ENCODE measurements around the gene AGTRAP.

The AGTRAP gene

DNA sequence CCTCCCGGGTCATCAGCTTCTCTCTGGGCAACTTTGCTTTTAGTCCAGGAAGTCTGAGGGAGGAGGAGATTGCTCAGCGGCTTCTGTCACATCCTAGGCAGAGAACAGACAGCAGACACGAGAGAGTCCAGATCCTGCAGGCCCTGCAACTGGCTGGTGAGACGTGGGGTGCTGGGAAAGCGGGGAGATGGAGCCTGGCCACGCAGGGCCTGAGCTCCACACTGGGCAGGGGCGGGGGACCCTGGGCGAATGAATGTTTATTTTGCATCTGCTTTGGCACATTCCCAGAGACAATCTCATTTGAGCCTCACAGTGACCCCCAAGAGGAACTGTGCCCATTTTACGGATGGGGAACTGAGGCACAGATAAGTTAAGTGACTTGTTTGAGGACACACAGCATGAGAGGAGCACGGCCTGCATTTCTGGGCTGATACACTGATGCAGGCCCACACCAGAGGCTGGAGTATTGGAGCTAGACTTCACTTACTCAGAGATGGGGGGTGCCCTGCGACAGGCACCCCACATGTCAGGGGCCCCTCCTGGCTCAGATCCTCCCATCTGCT, 35.6 kb downstream of the AGTRAP start:
- DNase-seq (ENCODE audit: low read depth, low spot score) = no peak
- TF ChIP-seq, protein P1, sequence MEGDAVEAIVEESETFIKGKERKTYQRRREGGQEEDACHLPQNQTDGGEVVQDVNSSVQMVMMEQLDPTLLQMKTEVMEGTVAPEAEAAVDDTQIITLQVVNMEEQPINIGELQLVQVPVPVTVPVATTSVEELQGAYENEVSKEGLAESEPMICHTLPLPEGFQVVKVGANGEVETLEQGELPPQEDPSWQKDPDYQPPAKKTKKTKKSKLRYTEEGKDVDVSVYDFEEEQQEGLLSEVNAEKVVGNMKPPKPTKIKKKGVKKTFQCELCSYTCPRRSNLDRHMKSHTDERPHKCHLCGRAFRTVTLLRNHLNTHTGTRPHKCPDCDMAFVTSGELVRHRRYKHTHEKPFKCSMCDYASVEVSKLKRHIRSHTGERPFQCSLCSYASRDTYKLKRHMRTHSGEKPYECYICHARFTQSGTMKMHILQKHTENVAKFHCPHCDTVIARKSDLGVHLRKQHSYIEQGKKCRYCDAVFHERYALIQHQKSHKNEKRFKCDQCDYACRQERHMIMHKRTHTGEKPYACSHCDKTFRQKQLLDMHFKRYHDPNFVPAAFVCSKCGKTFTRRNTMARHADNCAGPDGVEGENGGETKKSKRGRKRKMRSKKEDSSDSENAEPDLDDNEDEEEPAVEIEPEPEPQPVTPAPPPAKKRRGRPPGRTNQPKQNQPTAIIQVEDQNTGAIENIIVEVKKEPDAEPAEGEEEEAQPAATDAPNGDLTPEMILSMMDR (IDR thresholded peaks at IDR 0.05; ENCODE audit: low read depth, low read length) = no peak
- in situ Hi-C loops (cut with HindIII; ENCODE audit: low sequenced_read_pairs) = no loop called here
- no peak overlapping the region for H3K4me3 ChIP-seq (ENCODE audit: low read depth, low read length)

GRCh38 chr1:11772458-11772857, 36.5 kb downstream of the AGTRAP start:
- TF ChIP-seq, protein P1 (IDR thresholded peaks at IDR 0.05; ENCODE audit: low read depth, low read length) = no peak
- DNase-seq (ENCODE audit: low read depth, low spot score) = no peak
- no peak overlapping the region for H3K4me3 ChIP-seq (ENCODE audit: low read depth, low read length)
- in situ Hi-C loops (cut with HindIII; ENCODE audit: low sequenced_read_pairs) = no loop called here

GRCh38 chr1:11774753-11775152, 38.8 kb downstream of the AGTRAP start:
- no peak overlapping the region for H3K4me3 ChIP-seq (ENCODE audit: low read depth, low read length)
- in situ Hi-C loops (cut with HindIII; ENCODE audit: low sequenced_read_pairs) = no loop called here
- TF ChIP-seq, protein P1 (IDR thresholded peaks at IDR 0.05; ENCODE audit: low read depth, low read length) = no peak
- DNase-seq (ENCODE audit: low read depth, low spot score) = no peak

GRCh38 chr1:11777658-11778322, 41.9 kb downstream of the AGTRAP start:
- TF ChIP-seq, protein P1 (IDR thresholded peaks at IDR 0.05; ENCODE audit: low read depth, low read length) = no peak
- no peak overlapping the region for H3K4me3 ChIP-seq (ENCODE audit: low read depth, low read length)
- in situ Hi-C loops (cut with HindIII; ENCODE audit: low sequenced_read_pairs) = no loop called here
- no peak for DNase-seq (ENCODE audit: low read depth, low spot score)

DNA sequence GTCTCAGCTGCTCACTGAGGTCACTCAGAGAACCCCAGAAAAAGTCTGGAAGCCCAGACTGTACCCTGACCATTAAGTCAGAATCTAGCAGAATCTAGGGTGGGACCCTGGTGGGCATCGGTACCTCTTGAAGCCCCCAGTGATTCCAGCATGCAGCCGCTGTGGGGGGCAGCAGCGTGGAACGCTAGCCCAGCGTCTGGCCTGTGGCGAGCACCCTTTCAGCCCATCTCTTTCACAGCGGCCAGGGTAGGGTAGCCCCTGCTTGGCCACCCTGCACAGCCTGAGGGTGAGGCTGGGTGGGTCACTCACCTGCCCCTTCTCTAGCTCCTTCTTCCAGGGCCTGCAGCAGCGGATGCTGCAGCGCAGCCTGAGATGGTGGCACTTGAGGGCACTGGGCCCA, 42.4 kb downstream of the AGTRAP start:
- H3K4me3 ChIP-seq (ENCODE audit: low read depth, low read length) = no peak overlapping the region
- in situ Hi-C loops (cut with HindIII; ENCODE audit: low sequenced_read_pairs) = no loop called here
- no peak for DNase-seq (ENCODE audit: low read depth, low spot score)
- TF ChIP-seq, protein P1 (IDR thresholded peaks at IDR 0.05; ENCODE audit: low read depth, low read length) = no peak

DNA sequence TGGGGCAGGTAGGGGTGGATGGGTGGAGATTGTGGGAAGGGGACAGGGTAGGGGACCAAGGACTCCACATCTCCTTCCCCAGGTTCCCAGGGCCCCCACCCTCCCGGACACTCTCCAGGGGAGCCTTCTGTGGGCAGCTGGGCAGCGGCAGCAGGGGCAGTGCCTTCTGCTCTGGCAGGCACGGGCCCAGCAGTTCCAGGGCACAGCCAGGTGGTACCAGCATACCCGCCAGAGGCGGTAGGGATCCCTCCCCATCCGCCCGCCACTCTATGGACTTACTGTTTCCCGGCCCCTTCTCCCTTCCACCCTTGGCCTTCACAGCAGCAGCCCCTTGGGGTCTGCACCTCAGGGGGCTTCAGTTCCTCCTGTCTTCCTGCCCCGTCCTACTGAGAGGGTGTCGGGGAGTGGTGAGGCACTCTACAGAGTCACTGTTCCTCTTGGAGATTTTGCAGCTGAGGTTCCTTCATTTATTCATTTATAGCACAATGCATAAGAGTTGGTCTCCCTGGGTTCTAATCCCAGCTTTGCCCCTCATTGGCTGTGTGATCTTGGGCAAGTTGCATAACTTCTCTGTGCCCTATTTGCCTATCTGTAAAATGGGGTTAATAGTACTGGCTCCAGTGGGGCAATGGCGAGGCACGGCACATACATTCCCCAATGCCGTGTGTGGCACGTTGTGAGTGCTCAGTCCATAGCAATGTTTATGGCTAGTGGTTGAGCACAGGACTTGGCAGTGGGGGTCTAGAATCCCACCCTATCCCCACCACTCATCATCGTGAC, 43.1 kb downstream of the AGTRAP start:
- H3K4me3 ChIP-seq (ENCODE audit: low read depth, low read length) = no peak overlapping the region
- in situ Hi-C loops (cut with HindIII; ENCODE audit: low sequenced_read_pairs) = no loop called here
- DNase-seq (ENCODE audit: low read depth, low spot score) = no peak
- TF ChIP-seq, protein P1 (IDR thresholded peaks at IDR 0.05; ENCODE audit: low read depth, low read length) = no peak

Measured in astrocyte of the spinal cord (primary cell).